AG08396 (cell line): Measurements from ENCODE around the gene ETS2.

ENCODE experiments used
- DNase-seq: peaks from one replicate; pipeline ENCODE4 v3.0.0; 2012; ENCODE audit warnings: low spot score, mixed read lengths

The ETS2 gene

GRCh38 chr21:38805328-38806152 is at the start of gene ETS2:
TSS of gene ETS2 (plus strand) at chr21:38805929. CDS start at chr21:38810035, 4,106 bp downstream.
- peak; percentile 89 for DNase-seq

- peak; percentile 16 for DNase-seq
Measured at GRCh38 chr21:38756746-38757145, 49.0 kb upstream of the ETS2 start.

- no peak for DNase-seq
Measured at GRCh38 chr21:38758501-38759214, 47.1 kb upstream of the ETS2 start.

GRCh38 chr21:38759413-38759812 is 46.3 kb upstream of the ETS2 start:
- no peak for DNase-seq

GRCh38 chr21:38760017-38760761 is 45.5 kb upstream of the ETS2 start:
- no peak for DNase-seq

DNA sequence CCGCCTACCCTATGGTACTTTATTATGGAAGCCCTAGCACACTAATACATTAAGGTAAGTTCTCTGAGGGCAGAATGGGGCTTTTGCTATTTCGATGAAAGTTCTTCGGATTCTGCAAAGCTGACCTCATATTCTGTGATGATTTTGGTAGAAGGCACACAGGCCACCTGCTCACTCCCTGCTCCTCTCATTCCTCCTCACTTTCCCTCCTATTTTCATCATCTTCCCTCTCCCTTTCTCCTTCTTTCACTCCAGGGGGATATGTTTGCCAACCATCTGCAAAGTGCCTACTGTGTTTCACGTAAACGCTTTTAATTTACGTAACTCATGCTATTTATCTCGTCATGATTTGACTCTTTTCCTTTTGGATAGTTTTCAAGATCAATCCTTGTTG is 45.0 kb upstream of the ETS2 start:
- no peak for DNase-seq

- DNase-seq, result no peak
Measured at GRCh38 chr21:38761531-38761930, 44.2 kb upstream of the ETS2 start.

GRCh38 chr21:38765056-38765455 is 40.7 kb upstream of the ETS2 start:
- DNase-seq, result no peak

DNA sequence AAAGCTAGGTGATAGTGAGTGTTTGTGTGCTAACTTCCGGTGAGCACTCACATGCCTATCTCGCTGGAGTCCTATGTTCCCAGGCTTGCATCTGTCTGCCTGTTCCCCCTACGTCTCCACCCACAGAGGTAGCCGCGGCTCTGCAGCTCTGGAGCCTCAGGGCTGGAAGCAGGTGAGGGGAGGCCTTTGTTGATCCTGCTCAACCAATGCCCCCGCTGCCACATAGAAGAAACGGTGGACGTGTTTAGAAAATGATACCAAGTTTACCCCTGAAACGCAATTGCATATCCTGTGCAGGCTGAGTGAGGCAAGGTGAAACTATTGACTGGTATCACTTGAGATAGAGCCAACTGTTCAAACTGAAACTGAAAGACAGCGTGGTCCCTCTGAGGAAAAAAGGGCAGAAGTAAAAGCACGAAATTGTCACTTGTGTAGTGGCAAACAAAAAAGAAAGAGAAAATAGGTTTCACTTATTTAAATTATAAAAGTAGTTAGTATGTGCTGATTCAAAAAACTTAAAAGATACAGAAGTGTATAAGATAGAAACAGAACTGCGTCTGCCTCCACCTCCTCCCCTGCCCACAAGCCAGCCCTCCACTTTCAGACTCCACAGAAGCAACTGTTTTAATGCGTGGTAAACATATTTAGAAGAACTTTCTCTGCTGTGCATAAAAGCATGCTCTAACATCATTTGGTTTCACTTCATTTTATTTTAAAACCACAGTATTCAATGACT is 38.6 kb upstream of the ETS2 start:
- no peak for DNase-seq

DNA sequence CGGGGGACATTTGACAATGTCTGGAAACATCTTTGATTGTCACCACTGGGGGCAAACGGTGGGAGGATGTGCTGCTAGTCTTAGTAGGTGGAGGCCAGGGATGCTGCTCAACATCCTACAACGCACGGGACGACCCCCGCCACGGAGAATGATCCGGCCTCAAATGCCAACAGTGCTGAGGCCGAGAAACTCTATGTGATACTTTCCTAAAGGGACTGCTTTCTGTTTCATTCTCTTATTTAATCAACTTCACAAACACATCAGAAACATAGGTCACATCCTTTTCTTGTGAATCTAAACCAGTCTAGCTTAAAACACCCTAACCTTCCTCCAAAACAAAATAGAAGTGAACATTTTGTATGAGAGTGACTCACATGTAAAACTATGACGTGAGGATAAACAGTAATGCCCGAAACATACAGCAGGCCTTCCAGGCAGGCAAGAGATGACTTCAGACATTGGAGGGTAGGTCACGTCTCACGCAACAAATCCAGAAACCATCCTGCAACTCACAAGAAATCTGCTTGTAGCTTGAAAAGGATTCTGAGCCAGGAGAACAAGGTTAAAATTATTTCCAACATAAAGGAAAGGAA is 37.2 kb upstream of the ETS2 start:
- peak; percentile 83 for DNase-seq

DNA sequence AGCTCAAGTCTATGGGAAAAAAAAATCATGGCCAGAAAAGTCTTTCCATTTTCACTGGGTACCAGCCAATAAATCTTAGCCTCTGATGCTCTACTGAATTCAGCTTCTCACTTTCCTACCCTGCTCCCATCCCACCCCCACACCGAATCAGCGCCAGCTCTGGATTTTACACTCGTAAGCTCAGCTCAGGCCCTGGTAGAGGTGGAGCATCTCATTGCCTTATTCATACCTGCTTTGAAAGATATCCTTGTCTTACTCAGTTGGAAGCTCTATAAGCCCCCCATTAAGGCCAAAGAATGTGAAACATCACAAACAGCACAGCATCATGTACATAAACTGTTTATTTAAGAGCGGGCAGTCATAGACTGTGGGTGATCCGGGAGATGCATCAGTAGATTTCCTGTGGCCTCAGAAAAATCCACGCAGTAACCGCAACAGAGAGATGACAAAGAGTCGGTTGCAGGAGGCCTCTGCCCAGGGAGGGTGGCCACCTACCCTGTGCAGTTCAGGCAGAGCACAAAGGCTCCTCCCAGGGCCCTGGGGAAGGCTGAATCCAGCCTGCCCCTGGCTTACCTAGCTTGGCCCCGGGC is 36.4 kb upstream of the ETS2 start:
- DNase-seq, result peak; percentile 72

DNA sequence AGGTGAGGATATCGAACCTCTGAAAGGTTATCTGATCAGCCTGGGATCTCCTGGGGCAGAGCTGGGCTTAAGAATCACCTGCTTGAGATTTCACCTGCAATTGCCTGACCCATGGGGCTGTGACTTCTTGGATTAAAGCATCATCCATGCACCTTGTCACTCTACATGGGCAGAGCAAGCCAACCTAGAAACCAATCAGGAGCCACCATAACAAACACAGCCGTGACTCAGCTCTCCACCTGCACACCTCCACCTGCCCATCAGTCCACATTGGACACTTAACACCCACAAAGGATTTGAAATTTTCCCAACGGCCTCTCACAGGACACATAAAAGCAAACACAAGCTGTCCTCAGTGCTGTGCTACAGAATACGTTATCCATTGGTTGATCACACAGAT is 35.1 kb upstream of the ETS2 start:
- DNase-seq, result no peak

DNA sequence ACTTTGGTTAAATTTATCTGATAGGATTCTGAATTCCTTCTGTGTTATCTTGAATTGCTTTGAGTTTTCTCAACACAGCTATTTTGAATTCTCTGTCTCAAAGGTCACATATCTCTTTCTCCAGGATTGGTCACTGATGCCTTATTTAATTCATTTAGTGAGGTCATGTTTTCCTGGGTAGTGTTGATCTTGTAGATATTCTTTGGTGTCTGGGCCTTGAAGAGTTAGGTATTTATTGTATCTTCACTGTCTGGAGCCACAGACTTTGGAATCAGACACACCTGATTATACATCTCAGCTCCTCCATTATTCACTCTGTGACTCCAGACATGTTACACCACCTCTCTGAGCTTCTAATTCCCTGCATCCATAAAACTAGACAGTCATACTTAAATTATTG is 34.2 kb upstream of the ETS2 start:
- DNase-seq, result no peak

DNA sequence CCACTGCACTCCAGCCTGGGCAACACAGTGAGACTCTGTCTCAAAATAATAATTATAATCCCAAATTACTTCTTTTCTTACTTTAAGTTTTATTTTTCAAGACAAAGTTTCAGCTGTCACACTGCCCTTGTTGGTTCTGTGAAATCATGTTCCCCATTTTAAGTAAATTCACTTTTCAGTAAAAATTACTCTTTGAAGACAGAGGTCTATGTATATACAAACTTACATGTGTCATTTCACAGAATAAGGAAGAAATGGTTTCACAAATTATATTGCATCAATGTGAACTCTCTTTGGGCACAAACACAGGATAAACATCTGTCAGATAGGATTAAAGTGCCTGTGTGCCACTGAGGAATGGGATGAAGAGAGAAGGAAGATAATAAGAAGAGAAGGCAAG is 33.1 kb upstream of the ETS2 start:
- no peak for DNase-seq

GRCh38 chr21:38773099-38774061 is 32.3 kb upstream of the ETS2 start:
- DNase-seq, result peak; percentile 75

GRCh38 chr21:38774152-38774551 is 31.6 kb upstream of the ETS2 start:
- no peak for DNase-seq

GRCh38 chr21:38774586-38775285 is 31.0 kb upstream of the ETS2 start:
- no peak for DNase-seq

DNA sequence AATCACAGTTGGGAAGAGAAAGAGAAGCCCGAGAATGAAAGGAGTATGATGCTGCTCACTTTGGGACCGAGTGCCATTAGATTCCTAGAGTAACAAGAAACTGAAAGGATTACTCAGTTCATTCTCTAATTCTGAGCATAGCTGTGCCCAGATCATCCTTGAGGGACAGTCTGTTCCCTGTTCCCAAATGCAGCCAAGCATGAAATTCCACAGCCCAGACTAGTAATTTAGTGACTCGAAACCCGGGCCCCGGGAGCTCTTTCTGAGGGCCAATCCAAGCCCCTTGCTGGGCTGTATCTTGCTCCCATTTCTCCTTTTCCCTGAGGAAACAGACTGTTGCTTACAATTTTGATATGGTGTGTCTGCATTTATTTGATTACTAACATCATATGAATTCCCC is 30.0 kb upstream of the ETS2 start:
- no peak for DNase-seq

GRCh38 chr21:38777015-38777414 is 28.7 kb upstream of the ETS2 start:
- DNase-seq, result no peak
